RCC 7860 (cell line): ENCODE data around the gene IL1R1.
A peak's percentile ranks its signal among the peaks of the same experiment; 100 is the strongest.

ENCODE experiments used
- DNase-seq: peaks from one replicate; pipeline ENCODE4 v3.0.0-alpha.2; 2015; ENCODE audit warnings: low spot score
- FAIRE-seq: peaks from 2 replicates; lab custom pipeline; 2012; peaks lifted over from hg19 to GRCh38; lab: Jason Lieb, UNC

Gene IL1R1

GRCh38 chr2:102166189-102166845 is 23.8 kb downstream of the IL1R1 start:
- FAIRE-seq (peak; percentile 73), DNase-seq (peak; percentile 40)

- FAIRE-seq (no peak), DNase-seq (no peak)
These were observed 25.7 kb downstream of the IL1R1 start for GRCh38 chr2:102168026-102168771.

GRCh38 chr2:102171946-102172345 is 29.4 kb downstream of the IL1R1 start:
- FAIRE-seq (no peak), DNase-seq (no peak)

GRCh38 chr2:102172745-102173144 is 30.2 kb downstream of the IL1R1 start:
- DNase-seq (no peak), FAIRE-seq (no peak)

- DNase-seq (no peak), FAIRE-seq (no peak)
These were observed 33.6 kb downstream of the IL1R1 start for GRCh38 chr2:102176172-102176571.

- FAIRE-seq (no peak), DNase-seq (no peak)
These were observed 35.4 kb downstream of the IL1R1 start for GRCh38 chr2:102177814-102178478.

GRCh38 chr2:102179061-102179460 is 36.5 kb downstream of the IL1R1 start:
- DNase-seq (no peak), FAIRE-seq (no peak)

- FAIRE-seq (no peak), DNase-seq (no peak)
These were observed 37.5 kb downstream of the IL1R1 start for GRCh38 chr2:102179788-102180686.

- FAIRE-seq (no peak), DNase-seq (no peak)
These were observed 38.1 kb downstream of the IL1R1 start for GRCh38 chr2:102180687-102180999.

- no peak for FAIRE-seq
- no peak for DNase-seq
These were observed 38.8 kb downstream of the IL1R1 start for GRCh38 chr2:102181376-102181775.

GRCh38 chr2:102181919-102182635 is 39.5 kb downstream of the IL1R1 start:
- no peak for FAIRE-seq
- no peak for DNase-seq

GRCh38 chr2:102184018-102184417 is 41.5 kb downstream of the IL1R1 start:
- FAIRE-seq (no peak), DNase-seq (no peak)

- no peak for FAIRE-seq
- no peak for DNase-seq
These were observed 42.0 kb downstream of the IL1R1 start for GRCh38 chr2:102184568-102184967.

GRCh38 chr2:102185347-102185746 is 42.8 kb downstream of the IL1R1 start:
- FAIRE-seq (no peak), DNase-seq (no peak)

- FAIRE-seq = no peak
- no peak for DNase-seq
These were observed 44.4 kb downstream of the IL1R1 start, which contains the start of gene IL1RL2 for GRCh38 chr2:102186791-102187495. Gene IL1RL2, plus strand, starts transcription at chr2:102187023. Its CDS starts 845 bp downstream, at chr2:102187868.

- FAIRE-seq = no peak
- no peak for DNase-seq
These were observed 45.1 kb downstream of the IL1R1 start for GRCh38 chr2:102187496-102188150.

- FAIRE-seq (peak; percentile 81), DNase-seq (peak; percentile 44)
These were observed 48.0 kb downstream of the IL1R1 start for GRCh38 chr2:102190430-102191107.

- FAIRE-seq = no peak
- no peak for DNase-seq
These were observed 49.0 kb downstream of the IL1R1 start for GRCh38 chr2:102191501-102191900.

- DNase-seq (no peak), FAIRE-seq (no peak)
These were observed 50.5 kb downstream of the IL1R1 start for GRCh38 chr2:102193074-102193473.
